Hepatic stellate cell (primary cell): ENCODE data around the gene SAMD11.
"Not testable (repeated sequence)": the region's sequence is repeated elsewhere in the genome, so short reads cannot be mapped to it uniquely, and the experiment has no call there.

Source experiments
- DNase-seq: peaks from one replicate; pipeline ENCODE4 v3.0.0; 2011; ENCODE audit warnings: low spot score

The SAMD11 gene

DNA sequence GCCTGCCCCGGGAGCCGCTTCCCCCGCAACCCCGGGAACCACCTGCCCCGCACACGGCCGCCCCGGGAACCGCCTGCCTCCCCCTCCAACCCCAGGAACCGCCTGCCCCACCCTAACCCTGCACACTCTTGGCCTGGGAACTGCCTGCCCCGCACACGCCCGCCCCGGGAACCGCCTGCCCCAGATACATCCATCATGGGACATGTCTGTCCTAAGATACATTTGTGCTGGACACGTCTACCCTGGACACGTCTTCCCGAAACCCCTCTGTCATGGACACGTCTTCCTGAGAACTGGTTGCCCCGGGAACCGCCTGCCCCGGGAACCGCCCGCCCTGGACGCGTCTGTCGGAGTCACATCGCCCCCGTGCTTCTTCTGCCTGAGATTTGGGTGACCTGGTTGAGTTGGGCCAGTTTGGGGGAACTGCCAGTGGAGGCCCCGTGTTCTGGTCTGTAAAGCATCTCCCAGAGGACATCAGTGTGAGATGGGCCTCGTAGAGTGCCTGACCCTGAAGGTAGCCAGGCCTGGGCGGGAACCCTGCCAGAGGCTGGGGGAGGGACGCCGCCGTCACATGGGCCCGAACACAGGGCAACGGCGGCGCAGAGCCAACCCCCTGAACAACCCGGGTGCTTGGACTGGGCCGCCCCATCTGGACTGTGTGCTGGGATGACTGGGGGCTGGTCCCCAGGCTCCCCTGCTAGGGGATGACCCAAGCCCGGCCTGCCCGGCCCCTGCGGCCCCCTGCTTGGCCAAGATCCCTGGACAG lies 54.5 kb downstream of the SAMD11 start:
- DNase-seq, result no peak

DNA sequence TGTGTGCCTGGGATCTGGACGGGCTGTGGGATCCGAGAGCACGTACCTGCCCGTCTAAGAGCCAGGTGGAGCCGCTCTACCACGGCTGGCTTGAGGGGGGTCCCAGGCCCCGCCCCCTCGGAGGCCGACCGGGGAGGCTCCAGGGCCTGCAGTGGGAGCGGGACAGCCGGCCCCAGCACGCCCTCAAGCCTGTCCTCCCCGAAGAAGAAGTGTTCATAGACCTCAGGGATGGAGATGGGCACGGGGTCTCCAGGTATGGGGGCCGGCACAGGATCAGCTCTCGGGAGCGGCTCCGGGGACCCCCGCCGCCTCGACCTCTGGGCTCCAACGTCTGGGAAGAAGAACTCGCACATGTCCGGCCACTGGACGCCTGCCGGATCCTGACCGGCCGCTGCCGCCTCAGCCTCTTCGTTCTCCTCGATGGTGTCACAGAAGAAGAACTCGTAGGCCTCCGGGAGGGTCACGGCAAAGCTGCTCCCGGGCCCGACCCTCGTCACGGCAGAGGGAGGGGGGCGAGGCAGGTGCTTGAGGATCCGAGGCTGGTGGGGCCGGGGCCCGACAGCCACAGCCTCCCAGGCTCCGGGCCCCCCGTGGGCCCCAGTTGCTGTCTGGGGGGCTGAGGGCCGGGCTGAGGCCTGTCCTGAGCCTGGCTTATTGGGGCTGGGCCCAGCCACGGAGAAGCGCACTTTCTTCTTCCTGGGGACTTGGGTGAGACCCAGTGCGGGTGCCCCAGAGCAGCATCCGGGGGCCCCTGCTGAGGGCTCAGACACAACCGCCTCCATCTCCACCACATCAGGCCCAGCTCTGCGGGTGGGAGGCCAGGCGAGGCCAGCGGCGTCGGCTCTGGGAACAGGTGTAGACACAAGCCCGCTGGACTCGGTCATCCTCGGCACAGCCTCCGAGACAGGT lies 55.4 kb downstream of the SAMD11 start:
- no peak for DNase-seq

DNA sequence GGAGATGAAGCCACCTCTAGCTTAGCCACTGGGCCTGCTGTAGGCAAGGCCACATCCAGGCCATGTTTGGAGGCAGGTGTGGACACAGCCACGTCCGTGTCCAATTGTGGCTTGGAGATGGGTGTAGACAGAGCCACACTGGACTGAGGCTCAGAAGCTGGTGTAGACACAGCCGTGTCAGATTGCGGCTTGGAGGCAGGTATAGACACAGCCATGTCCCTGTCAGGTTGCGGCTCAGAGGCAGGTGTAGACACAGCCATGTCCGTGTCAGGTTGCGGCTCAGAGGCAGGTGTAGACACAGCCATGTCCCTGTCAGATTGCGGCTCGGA lies 56.0 kb downstream of the SAMD11 start:
- DNase-seq, result no peak

DNA sequence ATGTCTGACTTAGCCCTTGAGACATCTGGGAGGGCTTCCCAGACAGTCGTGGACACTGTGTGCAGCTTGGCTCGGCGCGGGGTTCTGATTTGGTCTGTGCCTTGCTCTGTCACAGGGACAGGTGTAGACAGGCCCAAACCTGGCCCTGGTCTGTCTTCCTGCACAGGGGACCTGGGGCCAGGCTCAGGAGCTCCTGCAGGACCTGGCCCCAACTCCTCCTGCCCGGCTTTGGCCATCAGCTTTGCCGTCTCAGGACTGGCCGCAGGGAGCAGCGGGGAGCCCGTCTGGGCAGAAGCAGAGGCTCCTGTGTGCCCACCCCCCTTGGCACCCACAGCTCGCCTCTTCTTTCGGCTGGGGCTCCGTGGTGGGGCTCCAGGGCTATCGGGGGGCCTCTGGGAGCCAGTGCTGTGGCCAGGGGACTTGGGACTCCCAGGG lies 56.4 kb downstream of the SAMD11 start:
- DNase-seq, result no peak

DNA sequence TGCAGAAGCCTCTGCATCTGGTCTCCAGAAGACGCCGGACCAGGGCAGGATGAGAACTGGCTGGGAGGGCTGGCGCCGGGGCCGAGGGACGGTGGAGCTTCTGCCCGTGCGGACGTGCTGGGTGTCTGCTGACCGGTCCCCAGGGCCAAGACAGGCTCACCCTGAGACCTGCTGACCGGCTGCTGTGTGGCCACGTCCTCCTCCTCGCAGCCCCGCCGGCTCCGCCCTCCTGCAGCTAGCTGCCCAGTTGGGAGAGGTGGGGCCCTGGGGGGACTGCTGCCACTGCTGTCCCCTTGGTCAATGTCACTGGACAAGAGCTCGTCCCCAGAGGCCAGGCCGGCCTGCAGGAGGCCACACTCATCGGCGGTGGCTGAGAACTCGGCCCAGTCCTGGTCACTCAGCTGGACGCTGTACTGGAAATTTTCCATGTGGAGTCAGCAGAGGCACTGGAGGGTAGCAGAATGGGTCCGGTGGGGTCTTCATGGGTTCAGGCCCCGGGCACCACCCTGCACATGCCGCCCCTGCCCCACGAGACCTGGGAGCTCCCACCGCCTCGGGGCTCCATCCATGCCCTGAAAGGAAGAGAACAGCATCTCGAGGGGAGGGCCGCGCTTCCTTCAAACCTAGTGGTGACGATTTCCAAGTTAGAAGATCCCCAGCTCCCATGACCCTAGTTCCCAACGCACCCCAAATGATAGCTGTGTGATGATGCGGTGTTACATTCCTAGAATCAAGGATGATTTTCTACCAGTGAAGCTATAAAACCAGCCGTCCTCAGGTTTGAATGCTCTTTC lies 57.1 kb downstream of the SAMD11 start:
- DNase-seq, result no peak

DNA sequence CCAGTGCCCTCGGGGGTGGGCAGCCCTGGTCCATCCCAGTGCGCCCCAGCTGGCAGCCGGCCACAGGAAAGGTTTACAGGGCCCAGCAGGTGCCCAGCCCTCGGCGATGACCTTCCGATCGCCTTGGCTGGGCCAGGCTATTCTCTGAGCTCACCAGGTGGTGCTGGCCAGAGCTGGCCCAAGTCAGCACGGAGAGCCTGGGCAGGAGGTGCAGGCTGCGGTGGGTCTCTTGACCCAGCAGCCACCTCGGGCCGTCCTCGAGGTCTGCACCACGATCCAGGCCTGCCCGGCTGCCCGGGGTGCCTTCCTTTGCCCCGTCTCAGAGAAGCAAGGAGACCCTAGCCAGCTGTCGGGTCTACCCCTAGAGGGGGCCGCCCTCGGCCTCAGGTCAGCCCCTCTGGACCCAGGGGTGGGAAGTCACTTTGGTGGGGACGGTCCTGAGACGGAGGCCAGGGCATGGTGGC lies 57.8 kb downstream of the SAMD11 start:
- no peak for DNase-seq

DNA sequence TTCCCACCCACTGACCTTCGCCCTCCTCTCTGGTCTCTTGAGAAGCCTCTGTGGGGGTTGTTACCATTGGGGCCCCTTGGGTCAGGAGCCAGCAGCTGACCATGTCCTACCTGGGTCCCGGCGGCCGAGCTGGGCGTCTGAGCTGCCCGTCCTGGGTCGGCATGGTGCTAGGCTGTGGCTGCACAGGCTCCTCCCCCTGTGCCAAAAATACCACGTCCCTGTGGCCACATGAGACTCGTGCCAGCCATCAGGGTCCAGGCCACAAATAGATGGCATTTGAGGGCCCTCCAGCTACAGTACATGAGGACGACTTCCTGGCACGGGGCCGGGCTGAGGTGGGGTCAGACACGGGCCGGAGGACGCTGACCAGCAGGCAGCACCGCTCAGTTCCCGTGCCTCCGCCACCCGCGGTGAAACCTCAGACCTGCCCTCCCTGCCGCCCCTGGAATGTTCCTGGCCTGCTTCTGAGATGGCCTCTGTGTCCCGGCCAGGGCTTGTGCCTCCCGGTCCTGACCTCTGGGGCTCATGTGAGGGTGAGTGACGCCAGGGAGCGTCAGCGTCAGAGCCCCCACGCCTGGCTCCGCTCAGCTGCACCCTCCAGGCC lies 58.3 kb downstream of the SAMD11 start, which contains the start of gene PERM1:
Gene PERM1 (minus strand): TSS at position 139 of the 604 bp plus-strand sequence. CDS start 1,064 bp downstream, outside the sequence.
- DNase-seq, result no peak

DNA sequence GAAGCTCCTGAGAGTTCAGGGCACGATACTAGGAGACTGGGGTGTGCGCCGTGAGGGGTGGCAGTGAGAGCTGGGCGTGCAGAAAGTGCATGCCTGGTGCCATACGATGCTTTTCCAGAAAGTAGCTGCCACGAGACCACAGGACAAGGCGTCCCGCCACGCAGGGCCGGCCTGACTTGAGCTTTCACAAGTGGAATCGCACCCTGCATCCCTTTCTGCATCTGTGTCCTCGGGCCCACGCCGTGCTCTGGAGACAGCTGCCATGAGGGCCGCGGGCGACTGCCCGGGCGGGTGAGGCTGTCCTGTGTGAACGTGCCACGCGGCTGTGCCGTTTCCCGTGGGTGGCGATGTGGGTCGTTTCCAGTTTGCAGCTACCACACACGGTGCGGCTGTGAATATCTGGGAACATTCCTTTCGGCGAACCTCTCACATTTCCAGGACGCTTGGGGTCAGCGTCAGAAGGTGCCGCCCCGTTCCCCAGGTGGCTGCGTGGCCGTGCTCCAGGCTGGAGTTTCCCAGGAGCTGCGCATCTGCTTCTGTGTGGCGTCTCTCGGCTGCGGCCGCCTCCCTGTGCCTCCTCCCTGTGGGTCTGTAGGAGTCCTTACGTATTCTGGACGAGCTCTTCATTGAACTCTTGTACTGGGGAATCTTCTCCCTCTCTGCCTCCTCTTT lies 59.2 kb downstream of the SAMD11 start:
- no peak for DNase-seq

DNA sequence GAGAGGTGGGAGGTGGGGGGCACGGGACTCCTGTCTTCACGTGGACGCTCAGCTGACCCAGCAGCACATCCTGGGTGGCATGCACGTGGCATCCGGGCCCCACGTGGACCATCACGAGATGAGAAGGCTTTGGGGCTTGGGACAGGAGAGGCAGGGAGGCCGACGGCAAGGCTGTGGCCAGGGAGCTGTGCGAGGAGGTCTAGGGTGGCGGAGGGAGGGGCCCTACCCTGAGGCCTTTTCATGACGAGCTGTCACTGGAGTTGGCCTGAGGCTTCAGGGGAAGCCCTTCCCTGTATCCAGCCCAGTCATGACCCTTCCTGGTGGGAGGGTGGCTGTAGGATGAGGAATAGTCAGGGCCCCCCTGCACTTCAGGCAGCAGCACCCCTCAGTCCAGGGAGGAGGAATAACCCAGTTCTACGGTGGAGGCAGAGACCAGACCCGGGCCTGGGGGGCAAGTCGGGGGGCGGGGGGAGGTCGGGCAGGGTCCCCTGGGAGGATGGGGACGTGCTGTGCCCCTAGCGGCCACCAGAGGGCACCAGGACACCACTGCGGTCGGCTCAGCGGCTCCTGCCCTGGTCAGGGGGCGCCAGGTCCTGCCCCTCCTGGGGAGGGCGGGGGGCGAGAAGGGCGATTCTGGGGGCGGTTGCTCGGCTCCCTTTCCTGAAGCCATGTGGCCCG lies 60.2 kb downstream of the SAMD11 start:
- peak; percentile 78 for DNase-seq

DNA sequence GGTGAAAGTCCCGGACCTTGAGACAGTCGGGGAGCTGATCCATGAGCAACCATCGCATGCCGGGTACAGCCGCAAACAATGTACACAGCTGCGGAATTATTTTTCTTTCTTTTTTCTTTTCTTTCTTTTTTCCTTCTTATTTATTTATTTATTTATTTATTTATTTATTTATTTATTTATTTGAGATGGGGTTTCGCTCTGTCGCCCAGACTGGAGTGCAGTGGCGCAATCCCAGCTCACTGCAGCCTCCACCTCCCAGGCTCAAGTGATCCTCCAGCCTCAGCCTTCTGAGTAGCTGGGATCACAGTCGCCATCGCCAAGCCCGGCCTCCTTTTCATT lies 60.7 kb downstream of the SAMD11 start:
- DNase-seq, result no peak

DNA sequence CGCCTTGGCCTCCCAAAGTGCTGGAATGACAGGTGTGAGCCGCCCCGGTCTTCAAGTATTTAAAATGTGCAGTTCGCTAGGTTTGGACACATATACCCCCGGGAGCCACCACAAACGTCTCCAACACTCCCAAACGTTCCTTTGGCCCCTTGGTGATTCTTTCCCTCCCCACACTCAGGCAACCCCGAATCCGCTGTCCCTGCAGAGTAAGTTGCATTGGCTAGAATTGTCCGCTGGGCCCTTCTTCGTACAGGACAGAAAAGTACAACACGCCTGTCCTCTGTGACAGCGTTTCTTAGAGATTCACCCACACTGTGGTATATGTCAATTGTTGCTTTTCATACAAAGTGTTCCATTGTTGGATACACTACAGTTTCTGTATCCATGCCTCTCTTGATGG lies 61.4 kb downstream of the SAMD11 start:
- no peak for DNase-seq

DNA sequence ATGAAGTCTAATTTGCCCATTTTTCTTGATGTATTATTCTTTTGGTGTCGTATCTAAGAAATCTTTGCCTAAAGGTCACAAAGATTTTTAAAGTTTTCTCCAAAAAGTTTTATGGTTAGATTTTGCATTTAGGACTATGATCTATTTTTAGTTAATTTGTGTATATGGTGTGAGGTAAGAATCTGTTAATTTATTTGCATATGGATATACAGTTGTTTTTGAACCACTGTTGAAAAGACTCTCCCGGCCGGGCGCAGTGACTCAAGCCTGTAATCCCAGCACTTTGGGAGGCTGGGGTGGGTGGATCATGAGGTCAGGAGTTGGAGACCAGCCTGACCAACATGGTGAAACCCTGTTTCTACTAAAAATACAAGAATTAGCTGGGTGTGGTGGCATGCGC lies 64.3 kb downstream of the SAMD11 start:
- DNase-seq, result not testable (repeated sequence)

DNA sequence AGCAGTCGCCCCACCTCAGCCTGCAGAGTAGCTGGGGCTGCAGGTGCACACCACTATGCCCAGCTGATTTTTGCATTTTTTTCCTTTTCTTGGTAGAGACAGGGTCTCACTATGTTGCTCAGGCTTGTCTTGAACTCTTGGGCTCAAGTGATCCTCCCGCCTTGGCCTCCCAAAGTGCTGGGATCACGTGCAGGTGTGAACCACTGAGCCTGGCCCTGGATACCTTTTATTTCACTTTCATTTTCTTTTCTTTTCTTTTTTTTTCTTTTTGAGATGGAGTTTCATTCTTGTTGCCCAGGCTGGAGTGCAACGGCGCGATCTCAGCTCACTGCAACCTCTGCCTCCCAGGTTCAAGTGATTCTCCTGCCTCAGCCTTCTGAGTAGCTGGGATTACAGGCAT lies 67.6 kb downstream of the SAMD11 start:
- not testable (repeated sequence) for DNase-seq

DNA sequence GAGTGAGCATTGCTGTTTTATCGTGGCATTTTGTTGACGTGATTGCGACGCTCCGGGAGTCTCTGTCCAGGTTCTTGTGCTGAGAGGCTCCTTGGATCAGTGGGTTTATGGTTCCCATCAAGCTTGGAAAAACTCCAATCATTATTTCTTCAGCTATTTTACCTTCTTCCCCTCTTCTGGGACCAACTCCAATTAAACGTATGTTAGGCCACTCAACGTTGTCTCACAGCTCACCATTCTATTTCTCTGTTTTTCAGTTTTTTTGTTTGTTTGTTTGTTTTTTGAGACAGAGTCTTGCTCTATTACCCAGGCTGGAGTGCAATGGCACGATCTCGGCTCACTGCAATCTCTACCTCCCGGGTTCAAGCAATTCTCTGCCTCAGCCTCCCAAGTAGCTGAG lies 68.2 kb downstream of the SAMD11 start:
- DNase-seq, result no peak

DNA sequence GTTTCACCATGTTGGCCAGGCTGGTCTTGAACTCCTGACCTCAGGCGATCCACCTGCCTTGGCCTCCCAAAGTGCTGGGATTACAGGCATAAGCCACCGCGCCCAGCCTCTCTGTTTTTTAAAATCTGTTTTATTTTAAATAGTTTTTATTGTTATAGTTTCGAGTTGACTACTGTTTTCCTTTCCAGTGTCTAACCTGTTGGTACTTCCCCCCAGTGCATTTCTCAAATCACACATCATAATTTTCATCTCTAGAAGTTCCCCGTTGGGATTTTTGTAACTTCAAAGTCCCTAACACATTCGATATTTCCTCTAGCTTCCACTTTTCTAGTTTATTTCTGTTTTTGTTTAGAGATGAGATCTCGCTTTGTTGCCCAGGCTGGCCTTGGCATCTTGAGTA lies 68.6 kb downstream of the SAMD11 start:
- no peak for DNase-seq

DNA sequence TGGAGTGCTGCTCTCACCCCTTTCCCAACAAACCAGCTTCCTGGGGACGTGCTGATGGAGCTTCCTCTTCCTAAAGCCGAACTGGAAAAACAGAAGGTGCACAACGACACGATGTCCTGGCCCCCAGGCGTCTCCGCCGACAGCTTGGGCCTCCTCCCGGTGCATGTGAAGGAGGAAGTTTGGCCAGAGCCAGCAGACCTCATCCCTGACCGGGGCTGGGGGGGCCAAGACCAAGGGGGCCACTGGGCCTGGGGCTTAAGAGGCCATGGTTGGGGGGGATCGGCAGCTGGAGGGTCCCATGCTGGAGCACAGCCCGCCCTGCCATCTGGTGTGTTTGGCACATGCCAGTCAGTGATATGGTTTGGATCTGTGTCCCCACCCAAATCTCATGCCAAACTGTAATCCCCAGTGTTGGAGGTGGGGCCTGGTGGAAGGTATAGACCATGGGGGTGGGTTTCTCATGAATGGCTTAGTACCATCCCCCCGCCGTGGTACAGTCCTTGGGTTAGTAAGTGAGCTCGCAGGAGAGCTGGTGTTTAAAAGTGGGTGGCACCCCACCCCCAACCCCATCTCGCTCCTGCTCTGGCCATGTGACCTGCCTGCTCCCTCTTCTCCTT lies 69.8 kb downstream of the SAMD11 start:
- no peak for DNase-seq
